PC-9 (cell line): ENCODE results near the gene AHI1.
A peak's percentile ranks its signal among the peaks of the same experiment; 100 is the strongest.

Source experiments
- CTCF ChIP-seq: fragments of 200-600 bp; sonication (generic); conservative IDR thresholded peaks from 2 replicates; pipeline ENCODE4 v1.6.1; 2017; ENCODE audit warnings: mixed run types, antibody characterized with exemption, mild to moderate bottlenecking, moderate library complexity
- EZH2 ChIP-seq: fragments of 200-600 bp; sonication (generic); IDR thresholded peaks from 2 replicates; pipeline ENCODE4 v1.8.0; 2017; ENCODE audit warnings: antibody characterized with exemption, low read depth

- peak; percentile 94 for TF ChIP-seq CTCF
- no peak for TF ChIP-seq EZH2
Measured at GRCh38 chr6:135423649-135424128, 73.9 kb downstream of the AHI1 start.
